Stimulated activated CD8-positive, alpha-beta memory T cell treated with anti-CD3 and anti-CD28 coated beads, Interleukin-12 subunit alpha, Interleukin-12 subunit beta, amount 100 ng/mL, for 24 hours (primary cell): Measurements from ENCODE around the gene CCR7.

Experiments
- DNase-seq: peaks from one replicate; pipeline ENCODE4 v3.0.0-alpha.2; 2020; ENCODE audit errors: extremely low read depth

The CCR7 gene

DNA sequence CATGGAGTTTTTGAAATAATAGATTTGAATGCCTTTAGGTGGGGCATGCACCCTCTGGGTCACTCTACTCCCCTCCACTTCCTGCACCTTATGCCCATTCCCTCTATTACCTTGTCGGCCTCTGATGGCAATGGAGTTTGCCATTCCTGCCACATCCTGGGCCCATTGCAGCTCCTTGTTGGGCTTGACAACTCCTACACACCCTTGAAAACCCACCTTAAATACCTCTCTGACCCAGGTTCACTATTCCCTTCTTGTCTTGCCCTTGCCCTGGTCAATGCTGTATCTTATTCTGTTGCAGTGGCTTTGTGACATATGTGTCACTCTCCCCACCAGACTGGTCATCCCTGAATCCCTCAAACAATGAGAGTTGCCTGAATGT, 2.4 kb downstream of the CCR7 start:
- no peak for DNase-seq

DNA sequence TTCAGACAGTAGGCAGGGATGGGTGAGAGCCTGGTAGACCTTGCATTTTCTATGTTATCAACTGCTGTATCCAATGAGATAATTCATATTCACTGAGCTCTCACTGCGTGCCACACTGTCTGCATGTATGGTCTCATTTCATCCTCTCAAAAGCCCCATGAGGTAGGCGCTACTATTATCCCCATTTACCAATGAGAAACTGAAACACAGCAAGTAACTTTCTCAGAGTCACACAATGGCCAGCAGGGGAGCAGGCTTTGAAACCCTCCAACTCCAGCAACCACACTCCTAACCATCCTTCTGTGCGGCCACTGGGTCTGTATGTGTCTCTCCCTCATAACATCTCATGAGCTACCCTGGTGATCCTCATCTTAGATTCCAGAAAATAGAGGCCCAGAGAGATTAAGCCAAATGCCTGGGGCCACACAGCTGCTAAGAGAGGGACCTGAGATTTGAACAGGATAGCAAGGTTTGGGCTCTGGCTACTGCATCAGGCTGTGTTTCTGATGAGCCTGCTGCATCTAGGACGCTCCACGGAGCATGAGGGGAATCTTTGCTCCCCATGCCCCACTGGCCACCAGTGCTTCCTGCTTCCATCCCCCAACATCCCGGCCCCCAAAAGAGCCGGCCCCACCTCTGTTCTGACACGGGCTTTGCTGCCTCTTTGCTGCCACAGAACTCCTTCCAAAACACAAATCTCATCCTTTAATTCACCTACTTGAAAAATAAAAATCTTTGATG, 3.2 kb downstream of the CCR7 start:
- DNase-seq: no peak

DNA sequence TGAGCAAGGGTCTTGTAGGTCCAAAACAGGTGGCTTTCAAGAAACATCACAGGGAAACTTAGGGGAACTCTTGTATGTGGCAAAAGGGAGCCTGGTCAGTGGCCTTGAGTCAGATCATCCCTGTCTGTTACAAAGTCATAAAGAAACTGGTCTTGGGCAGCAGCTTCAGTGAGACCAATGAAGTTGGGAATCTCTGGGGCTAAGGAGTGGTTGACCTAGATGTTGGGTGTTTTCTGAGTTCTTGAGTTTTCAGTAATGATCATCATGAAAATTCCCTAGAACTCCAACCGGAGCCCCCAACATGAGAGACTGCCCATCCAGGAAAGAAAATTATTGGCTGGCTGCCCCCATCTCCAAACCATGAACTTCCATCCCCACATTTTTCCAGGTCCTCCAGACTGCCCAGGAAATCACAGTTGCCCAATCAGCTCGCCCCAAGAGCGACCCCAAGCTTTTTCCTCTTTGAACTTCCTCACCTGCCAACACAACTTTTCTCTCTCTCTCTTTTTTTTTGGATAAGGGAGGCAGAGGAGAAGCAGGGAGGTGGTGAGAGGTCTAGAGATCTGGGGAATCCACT, 3.9 kb downstream of the CCR7 start:
- DNase-seq: no peak

DNA sequence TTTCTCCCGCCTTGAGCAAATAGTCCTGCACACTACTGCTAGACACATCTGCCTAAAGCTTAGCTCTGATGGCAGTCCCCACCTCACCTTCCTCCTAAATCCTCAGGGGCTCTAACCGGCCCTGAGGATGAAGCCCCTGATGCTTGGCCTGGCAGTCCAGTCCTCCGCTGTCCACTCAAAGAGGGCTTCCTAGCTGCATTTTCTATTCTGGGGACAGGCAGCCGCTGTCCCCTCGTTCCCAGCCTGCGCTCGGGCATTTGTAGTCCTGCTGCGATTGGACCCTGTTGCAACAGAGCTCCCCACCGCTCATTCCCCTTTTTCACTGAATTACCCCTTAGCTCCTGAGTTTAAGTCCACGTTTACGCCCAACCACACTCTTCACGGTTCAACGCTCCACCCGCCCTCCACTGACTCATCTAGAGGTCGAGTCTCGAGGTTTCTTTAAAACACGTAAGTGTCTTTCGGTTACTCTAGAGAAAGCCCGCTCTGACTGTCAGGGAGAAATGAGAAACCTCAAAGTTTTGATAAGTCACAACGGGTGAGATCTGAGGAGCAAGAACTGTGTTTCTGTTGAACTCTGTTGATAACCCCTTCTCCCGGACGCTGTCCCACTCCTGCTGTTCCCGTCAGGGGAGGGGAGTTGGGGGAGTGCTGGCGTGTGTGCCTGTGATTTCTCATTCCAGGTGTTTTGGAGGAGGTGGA, 4.5 kb downstream of the CCR7 start:
- DNase-seq: no peak

DNA sequence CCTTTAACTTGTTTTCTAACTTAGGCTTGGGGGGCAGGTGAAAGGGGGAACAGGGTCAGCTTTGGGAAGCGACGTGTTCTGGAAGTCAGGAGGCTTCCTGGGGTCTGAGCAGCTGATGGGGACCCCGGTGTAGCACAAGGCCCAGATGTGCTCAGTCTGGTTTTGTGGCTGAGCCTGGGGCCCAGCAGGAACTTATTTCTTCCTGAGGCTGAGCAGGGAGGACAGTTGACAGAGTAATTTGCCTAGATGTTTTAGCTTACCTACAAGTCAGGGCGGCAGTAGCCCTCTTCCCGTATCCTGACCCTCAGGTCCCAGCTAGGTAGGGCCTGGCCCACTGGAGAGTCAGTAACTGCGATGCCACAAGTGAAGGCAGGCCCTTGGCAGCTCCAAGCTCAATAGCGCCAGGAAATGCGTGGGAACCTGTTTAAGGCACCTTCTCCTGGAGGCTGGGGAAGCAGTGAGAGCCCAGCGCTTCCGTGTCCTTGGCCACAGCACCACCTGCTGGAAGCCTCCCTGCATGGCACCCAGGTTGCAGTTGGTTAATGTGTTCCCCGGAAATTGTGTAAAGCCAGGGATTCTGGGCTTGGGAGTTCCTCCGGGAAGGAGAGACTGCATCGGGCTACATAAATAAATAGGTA, 5.2 kb downstream of the CCR7 start:
- DNase-seq: no peak

DNA sequence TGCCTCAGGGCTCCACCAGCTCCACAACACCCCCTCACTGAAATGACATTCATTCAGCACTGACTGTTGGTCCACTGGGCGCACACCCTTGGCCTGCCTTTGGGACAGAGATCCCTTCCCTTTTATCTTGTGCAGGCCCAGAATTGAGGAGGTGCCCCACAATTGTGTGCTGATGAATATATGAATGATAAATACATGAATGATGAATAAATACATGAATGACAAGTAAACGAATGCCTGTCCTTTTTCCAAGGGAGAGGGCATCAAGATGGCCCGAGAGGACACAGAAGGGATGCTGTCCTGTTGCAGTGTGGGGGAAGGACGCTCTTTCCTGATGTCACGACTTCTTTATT, 5.7 kb downstream of the CCR7 start:
- no peak for DNase-seq

DNA sequence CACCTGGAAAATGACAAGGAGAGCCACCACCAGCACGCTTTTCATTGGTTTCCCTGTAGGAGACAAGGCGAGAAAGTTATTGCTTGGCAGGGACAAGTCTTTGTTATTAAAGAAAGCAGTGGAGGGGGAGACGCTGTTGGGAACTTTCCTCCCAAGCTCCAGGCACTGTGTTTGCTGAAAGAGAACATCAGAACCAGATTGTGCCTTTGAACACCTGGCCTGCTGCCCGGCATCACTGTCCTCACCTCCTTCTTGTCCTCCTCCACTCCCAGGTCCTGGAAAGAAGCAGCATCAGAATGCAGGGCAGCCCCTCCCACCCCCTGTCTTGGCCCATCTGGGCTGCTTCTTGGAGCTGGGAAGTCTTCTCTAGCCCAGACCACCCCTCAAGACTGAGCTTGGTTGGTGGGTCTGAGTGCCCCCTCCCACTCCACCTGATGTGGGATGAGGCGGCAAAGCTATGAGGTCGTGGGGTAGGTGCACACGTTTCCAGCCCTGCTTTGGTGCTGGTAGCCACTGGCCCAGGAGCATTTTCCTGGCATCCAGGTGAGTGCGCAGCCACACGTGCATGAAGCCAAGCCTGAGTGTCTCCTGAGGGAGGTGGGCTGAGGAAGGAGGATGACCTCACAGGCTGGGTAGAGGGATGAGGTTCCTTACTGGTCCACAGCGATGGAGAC, 6.2 kb downstream of the CCR7 start:
- DNase-seq: no peak

DNA sequence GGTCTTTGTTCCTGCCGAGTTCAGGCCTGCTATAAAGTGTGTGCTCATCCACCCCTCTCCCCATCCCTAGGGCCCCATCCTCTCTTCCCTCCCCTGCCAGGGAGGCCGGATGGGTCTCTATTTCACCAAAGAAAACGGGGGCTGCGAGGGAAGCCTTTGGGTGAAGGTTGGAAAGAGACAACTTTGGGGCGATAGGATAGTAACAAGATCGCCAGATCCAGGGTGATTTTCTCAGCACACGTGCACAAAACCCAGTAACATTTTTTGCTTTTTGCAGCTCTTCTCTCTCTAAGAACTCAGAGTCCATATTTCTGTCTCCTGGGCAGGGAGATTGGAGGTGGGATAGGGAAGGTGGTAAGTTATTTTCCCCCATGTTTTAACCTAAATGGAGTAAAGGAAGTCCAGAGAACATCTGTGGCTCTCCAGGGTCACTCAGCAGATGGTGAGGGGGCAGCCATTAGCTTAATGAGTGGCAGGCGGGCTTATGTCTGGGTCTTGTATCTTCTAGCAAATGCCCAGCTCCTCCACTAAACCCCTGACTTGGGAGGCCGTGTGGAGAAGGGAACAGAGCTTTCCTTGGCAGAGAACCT, 6.9 kb downstream of the CCR7 start:
- DNase-seq: no peak

DNA sequence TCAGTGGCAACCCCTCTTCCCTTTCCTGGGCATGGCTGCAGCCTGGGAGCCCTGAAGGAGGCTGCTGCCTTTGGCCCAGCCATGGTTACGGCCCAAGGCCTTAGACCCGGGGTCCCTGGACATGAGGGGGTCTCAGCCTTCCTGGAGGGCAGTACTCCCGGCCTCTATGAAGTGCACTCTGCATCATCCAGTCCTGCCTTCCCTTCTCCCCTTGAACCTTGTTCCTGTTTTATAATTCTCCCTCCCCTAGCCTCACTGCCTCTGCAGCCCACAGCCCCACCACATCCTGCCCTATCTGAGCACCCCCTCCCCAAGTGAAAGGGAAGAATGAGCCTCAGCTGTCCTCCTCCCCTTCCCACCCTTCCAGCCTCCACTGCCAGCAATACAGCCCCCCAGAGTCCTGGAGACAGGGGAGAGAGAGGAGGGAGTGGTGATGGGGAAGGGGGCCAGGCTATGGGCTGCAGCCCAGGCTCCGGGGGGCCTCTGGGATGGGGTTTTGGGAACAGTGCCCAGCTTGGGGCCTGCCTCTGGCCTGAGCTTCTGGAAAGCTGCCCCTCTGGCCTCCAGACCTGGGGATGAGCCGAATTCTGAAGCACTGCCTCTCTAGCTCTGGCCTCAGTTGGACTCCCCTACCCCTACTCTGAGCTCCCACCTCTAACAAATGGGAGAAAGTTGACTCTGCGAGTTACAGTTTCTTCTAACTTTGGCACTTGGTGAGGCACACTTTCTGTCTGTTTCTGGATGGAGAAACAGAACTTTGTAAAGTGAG, 7.6 kb downstream of the CCR7 start:
- no peak for DNase-seq

DNA sequence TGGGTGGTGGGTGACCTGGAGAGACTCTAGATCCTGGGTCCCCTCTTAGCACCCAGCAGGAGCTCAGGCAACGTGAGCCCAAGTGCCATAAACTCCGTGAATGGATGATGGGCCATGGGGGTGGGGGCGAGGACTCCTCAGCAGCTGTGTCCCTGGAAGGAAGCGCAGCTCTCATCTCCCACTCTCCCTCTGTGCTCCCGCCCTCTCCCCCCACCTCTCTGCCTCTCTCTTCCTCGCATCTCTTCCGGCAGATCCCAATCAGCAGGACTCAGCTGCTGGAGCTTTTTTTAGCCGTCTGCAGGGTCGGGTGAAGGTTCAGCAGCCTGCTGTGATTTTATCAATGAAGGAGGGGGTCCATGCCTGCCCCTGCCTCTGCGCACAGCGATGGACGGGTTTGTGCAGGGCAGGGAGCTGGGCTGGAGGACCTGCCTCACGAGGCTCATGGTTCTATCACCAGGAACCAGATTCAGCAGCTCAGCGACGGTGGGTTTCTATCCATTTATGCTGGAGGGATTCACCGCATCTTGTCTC, 8.3 kb downstream of the CCR7 start:
- DNase-seq: no peak

DNA sequence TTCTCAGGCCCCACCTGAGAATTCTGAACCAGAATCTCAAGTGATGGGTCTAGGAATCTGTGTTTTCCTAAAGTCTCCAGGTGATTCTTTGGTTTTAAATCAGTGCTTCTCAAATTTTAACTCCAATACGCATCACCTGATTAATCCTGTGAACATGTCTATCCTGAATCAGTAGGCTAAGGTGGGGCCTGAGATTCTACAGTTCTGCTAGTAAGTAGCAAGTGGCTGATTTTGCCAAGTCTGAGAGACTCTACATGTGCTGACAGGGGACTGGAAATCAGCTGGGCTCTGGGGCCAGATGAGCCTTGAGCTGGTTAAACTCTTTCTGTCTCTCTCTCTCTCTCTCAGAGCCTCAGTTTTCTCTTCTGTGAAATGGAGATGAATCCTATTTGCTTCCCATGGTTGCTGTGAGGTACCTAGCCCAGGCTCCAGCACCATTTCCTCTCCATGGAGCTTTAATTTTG, 9.0 kb downstream of the CCR7 start:
- no peak for DNase-seq

DNA sequence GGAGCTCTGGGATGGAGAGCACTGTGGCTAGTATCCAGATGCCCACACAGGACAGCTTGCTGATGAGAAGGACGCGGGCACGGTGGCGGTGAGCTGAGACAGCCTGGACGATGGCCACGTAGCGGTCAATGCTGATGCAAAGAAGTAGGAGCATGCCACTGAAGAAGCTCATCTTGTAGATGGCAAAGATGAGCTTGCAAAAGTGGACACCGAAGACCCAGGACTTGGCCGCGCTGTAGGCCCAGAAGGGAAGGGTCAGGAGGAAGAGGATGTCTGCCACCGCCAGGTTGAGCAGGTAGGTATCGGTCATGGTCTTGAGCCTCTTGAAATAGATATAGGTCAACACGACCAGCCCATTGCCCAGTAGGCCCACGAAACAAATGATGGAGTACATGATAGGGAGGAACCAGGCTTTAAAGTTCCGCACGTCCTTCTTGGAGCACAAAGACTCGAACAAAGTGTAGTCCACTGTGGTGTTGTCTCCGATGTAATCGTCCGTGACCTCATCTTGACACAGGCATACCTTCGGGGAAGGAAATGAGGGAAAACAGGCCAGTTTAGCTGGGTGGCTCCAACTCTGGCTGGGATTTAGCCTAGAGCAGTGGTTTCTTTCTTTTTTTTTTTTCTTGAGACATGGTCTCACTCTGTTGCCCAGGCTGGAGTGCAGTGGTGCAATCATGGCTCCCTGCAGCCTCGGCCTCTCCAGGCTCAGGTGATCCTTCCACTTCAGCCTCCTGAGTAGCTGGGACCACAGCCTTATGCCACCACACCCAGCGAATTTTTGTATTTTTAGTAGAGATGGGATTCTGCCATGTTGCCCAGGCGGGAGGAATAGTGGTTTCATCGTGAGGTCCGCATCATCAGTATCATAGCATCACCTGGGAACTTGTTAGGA, 9.7 kb downstream of the CCR7 start:
- no peak for DNase-seq

DNA sequence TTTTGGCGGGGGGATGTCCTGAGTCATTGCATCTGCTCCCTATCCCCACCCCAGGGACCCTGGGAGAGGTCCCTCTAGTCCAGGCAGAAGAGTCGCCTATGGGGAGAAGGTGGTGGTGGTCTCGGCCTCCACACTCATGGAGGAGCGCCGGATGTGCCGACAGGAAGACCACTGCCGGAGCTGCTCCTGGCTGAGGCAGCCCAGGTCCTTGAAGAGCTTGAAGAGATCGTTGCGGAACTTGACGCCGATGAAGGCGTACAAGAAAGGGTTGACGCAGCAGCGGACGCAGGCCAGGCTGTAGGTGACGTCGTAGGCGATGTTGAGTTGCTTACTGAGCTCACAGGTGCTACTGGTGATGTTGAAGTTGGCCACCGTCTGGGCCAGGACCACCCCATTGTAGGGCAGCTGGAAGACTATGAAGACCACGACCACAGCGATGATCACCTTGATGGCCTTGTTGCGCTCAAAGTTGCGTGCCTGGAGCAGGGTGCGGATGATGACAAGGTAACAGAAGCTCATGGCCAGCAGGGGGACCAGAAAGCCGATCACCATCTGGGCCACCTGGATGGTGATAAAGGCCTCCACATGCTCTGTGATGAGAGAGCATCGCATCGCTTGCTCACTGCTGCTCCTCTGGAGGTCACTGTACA, 10.5 kb downstream of the CCR7 start:
- DNase-seq: no peak

DNA sequence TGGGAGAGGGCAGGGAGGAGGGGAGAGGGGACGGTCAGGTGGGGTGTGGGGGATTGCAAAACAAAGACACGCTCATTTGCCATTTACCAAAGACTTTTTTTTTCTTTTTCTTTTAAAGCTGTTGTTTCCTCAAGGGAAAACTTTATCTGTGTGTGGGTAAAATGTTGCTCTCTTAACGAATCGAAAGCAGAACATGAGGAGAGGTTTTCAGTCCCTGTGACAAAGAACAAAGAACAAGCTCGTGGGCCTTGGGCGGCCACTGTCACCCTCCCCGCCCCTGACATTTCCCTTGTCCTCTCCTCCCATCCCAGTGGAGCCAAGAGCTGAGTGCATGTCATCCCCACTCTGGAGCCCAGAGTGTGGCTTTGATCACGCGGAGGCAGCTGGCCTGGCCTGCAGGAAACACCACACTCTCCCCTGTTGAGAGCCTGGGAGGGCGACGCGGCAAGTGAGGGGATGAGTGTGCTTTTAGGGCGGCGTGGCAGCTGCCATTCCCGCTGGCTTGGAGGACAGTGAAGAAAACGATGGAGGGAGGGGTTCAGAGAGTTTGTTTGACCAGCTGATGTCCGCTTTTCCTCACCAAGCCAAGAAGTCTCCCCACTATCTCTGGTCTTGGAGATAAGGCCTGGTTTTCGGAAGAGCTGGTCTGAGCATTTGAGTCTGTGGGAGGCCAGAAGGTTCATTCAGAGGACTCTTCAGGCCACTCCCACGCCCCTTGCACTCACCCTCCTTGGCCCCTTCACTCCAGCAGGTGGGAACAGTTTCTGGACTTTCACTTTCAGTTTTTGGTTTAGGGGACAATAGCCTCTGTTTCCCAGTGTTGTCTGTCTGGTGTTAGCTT, 11.4 kb downstream of the CCR7 start:
- no peak for DNase-seq

DNA sequence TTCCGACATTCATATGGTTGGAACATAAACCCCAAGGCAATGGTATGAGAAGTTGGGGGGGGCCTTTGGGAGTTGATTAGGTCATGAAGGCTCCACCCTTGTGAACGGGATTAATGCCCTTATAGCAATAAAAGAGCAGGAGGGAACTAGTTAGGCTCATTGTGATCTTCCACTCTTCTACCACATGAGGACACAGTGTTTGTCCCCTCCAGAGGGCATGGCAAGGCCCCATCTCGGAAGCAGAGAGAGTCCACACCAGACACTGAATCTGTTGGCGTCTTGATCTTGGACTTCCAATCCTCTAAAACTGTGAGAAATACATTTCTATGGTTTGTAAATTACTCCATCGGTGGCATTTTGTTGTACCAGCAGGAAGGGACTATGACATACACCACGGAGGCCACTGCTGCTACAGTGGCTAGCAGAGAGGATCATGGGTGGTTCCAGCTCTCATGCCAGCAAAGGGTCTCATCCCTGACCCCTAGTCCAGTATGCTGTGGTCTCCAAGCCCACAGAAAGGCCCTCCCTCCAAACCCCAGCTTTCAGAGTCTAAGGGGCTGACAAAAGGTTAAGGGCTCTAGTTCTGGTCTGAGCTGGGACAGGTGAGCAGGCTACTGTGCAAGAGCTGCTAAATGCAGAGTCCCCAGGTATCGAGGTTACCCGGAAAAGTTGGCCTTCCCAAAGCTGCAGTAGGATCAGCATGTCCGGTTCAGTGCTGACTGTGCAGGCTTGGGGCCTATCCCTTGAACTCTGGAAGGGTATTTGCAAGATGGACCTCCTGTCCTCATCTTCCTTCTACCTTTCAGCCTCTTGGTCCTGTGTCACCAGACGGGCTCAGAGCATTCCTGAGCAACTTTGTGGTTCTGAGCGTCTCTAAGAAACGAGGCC, 12.2 kb downstream of the CCR7 start:
- DNase-seq: no peak

DNA sequence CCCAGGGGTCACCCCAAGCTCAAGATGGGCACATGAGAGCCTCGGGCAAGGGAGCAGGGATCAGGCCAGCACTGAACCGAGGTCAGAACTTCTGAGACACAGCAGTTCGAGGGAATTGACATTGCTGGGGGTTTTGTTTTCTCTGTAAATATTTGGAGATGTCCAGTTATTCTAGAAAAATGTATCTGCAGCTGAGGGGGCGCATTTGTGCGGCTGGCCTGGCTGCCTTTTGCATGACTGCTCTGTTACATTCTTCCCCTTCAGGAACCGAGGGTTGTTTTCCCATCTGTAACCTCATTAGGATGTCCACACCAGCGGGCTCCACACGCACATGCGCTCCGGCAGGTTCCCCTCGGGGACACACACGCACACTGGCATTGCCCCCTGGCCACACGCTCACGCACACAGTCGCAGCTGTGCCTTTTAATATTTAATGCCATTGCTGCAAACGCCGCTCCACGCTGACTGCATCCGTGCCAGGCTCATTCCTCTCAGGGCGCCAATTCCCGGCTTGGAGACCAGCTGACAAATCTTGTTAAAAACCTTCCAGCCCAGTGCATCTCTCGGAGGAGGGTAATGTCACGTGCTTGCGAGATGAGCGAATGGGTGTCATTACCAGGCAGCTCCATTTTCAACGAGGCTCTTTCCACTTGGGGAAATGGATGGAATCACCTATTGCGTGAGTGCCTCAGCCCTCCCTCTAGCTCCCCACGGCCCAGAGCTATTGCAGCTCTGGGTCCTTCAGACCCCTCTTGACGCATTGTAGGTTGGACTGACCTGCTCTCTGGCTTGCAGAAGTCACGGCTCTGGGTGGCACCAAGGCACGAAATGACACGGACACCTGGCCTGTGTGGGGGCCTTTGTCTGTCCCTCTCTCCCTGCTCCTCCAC, 13.1 kb downstream of the CCR7 start:
- DNase-seq: no peak
